ENCODE measurements around the gene FEZ2.

DNA sequence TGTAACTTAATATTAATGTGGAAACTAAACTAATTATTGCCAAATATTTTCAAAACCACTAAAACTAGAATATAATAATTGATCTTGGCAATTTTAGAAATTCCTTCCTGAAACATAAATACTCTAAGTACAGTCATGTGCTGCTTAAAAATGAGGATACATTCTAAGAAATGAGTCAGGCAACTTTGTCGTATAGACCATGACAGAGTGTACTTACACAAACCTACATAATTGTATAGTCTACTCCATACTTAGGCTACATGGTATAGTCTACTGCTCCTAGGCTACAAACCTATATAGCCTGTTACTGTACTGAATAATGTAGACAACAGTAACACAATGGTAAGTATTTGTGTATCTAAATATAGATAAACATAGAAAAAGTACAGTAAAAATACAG, 27.6 kb downstream of the FEZ2 start:
- TF ChIP-seq, protein P1, sequence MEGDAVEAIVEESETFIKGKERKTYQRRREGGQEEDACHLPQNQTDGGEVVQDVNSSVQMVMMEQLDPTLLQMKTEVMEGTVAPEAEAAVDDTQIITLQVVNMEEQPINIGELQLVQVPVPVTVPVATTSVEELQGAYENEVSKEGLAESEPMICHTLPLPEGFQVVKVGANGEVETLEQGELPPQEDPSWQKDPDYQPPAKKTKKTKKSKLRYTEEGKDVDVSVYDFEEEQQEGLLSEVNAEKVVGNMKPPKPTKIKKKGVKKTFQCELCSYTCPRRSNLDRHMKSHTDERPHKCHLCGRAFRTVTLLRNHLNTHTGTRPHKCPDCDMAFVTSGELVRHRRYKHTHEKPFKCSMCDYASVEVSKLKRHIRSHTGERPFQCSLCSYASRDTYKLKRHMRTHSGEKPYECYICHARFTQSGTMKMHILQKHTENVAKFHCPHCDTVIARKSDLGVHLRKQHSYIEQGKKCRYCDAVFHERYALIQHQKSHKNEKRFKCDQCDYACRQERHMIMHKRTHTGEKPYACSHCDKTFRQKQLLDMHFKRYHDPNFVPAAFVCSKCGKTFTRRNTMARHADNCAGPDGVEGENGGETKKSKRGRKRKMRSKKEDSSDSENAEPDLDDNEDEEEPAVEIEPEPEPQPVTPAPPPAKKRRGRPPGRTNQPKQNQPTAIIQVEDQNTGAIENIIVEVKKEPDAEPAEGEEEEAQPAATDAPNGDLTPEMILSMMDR (IDR thresholded peaks at IDR 0.05), result no peak
- TF ChIP-seq SIN3A (IDR thresholded peaks at IDR 0.05; ENCODE audit: borderline replicate concordance, insufficient read depth, low read depth, low read length) (no peak), REST (IDR thresholded peaks at IDR 0.05; ENCODE audit: insufficient read depth in 1 of 2, low read depth in 2 of 2, low read length in 1 of 2) (no peak), TCF7L2 (IDR thresholded peaks at IDR 0.05; ENCODE audit: low read depth, low read length) (no peak), POLR2AphosphoS5 (IDR thresholded peaks at IDR 0.05; ENCODE audit: low read depth, low read length) (no peak)

Measured in Panc1 (cell line).